ENCODE results near the gene PACS2. TPM values are rescaled to one million over a fixed set of nuclear protein-coding genes. Genes with fewer than 3 reads are reported as not detected.
A peak's percentile ranks its signal among the peaks of the same experiment; 100 is the strongest.

The PACS2 gene
- total RNA-seq, 1 experiment from 2014 or later, result 43.3 TPM

DNA sequence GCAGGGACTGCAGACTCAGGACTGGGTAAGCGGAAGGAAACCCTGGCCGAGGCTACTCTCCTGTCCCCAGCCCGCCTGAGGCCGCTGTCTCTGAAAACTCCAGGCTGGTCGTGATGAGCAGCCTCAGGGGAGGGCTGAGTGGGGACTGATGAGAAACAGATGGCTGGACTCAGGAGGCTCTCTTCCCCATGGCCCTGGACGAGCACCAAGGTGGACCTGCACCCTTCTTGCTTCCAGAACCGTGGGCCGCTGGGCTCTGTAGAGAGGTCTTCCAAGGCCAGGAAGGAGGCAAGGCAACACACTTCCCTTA lies 84.9 kb downstream of the PACS2 start:
- no peak for TF ChIP-seq EZH2 (IDR thresholded peaks at IDR 0.05; ENCODE audit: low read depth)
- TF ChIP-seq, protein P1, sequence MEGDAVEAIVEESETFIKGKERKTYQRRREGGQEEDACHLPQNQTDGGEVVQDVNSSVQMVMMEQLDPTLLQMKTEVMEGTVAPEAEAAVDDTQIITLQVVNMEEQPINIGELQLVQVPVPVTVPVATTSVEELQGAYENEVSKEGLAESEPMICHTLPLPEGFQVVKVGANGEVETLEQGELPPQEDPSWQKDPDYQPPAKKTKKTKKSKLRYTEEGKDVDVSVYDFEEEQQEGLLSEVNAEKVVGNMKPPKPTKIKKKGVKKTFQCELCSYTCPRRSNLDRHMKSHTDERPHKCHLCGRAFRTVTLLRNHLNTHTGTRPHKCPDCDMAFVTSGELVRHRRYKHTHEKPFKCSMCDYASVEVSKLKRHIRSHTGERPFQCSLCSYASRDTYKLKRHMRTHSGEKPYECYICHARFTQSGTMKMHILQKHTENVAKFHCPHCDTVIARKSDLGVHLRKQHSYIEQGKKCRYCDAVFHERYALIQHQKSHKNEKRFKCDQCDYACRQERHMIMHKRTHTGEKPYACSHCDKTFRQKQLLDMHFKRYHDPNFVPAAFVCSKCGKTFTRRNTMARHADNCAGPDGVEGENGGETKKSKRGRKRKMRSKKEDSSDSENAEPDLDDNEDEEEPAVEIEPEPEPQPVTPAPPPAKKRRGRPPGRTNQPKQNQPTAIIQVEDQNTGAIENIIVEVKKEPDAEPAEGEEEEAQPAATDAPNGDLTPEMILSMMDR (conservative IDR thresholded peaks at IDR 0.05), result no peak
- peaks cover 11% of the 10 kb centered on the region for H3K79me2 ChIP-seq (ENCODE audit: low read depth)
- no peak overlapping the region for H3K27ac ChIP-seq
- H4K20me1 ChIP-seq (ENCODE audit: insufficient read depth), result no peaks in the 10 kb centered on the region
- peaks cover 13% of the 10 kb centered on the region; the same call in 1 of the 2 replicates for H3F3A ChIP-seq (ENCODE audit: insufficient read depth, low read depth)
- peak overlapping the region; percentile 92 for H3K4me2 ChIP-seq
- H2AFZ ChIP-seq, result no peak overlapping the region
- intact Hi-C loops (cut with micrococcal nuclease; ENCODE audit: unreplicated experiment), result no loop called here
- no peaks in the 10 kb centered on the region for H3K27me3 ChIP-seq (ENCODE audit: insufficient read depth, low read depth)
- peak overlapping the region; percentile 79 for H3K4me3 ChIP-seq
- peaks cover 7% of the 10 kb centered on the region; the same call in 1 of the 2 replicates for H3K4me1 ChIP-seq (replicated peaks; ENCODE audit: insufficient read depth)
- H3K9me3 ChIP-seq (ENCODE audit: insufficient read depth, low read depth), result peaks cover 50% of the 10 kb centered on the region
- H3K36me3 ChIP-seq (ENCODE audit: low read depth), result peaks cover 22% of the 10 kb centered on the region
- CTCF ChIA-PET, result no interaction called here
- no peak for DNase-seq
- TSS peak; percentile 37 for BruUV-seq (replicated peaks)
- POLR2A ChIA-PET (ENCODE audit: unreplicated experiment), result interaction anchor here (0.5 kb wide), 1 partner anchor 191 kb away, joined by 27 read pairs; no protein-coding TSS in a partner anchor
- H3K9me2 ChIP-seq (ENCODE audit: insufficient read depth), result no peaks in the 10 kb centered on the region

DNA sequence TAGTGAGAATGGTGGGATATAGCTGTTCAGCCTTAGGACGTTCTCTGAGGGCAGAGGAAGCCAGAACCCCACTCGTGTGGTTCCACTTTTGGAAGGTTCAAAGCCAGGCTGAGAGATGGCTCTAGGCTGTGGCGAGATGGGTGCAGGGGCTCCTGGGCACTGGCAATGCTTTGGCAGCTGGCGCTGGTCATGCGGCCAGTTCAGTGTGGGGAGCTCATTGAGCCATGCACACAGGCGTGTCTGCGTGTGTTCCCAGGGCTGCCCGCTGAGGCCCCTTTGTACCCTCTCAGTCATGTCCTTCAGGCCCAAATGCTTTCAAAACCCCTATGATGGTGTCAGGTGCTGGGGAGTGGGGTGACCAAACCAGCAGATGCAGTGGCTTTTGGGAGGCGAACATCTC lies 85.5 kb downstream of the PACS2 start:
- ChIA-PET POLR2A (ENCODE audit: unreplicated experiment) (no interaction called here), CTCF (no interaction called here)
- no peaks in the 10 kb centered on the region for H3K27me3 ChIP-seq (ENCODE audit: insufficient read depth, low read depth)
- H2AFZ ChIP-seq, result no peak overlapping the region
- peaks cover 50% of the 10 kb centered on the region for H3K9me3 ChIP-seq (ENCODE audit: insufficient read depth, low read depth)
- H3K4me1 ChIP-seq (replicated peaks; ENCODE audit: insufficient read depth), result peaks cover 7% of the 10 kb centered on the region; the same call in 1 of the 2 replicates
- DNase-seq, result no peak
- no peak overlapping the region for H3K4me2 ChIP-seq
- H3K27ac ChIP-seq, result no peak overlapping the region
- no peaks in the 10 kb centered on the region for H4K20me1 ChIP-seq (ENCODE audit: insufficient read depth)
- no TSS peak for BruUV-seq (replicated peaks)
- intact Hi-C loops (cut with micrococcal nuclease; ENCODE audit: unreplicated experiment), result no loop called here
- H3K79me2 ChIP-seq (ENCODE audit: low read depth), result peaks cover 11% of the 10 kb centered on the region
- H3K36me3 ChIP-seq (ENCODE audit: low read depth), result peaks cover 22% of the 10 kb centered on the region
- H3F3A ChIP-seq (ENCODE audit: insufficient read depth, low read depth), result peaks cover 13% of the 10 kb centered on the region; the same call in 1 of the 2 replicates
- H3K4me3 ChIP-seq, result no peak overlapping the region
- no peaks in the 10 kb centered on the region for H3K9me2 ChIP-seq (ENCODE audit: insufficient read depth)
- TF ChIP-seq, protein P1 (conservative IDR thresholded peaks at IDR 0.05), result no peak
- no peak for TF ChIP-seq EZH2 (IDR thresholded peaks at IDR 0.05; ENCODE audit: low read depth)

DNA sequence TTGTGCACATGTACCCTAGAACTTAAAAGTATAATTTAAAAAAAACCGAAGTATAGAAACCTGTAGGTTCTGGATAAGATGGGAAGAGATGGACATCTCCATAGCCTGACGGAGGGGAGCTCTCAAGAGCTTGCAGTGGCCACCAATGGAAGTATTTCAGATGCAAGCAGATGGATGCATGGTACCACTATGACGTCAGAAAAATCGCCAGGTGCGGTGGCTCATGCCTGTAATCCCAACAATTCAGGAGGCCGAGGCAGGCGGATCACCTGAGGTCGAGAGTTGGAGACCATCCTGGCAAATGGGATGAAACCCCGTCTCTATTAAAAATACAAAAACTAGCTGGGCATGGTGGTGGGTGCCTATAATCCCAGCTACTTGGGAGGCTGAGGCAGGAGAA lies 87.2 kb downstream of the PACS2 start:
- Histone ChIP-seq H3K9me3 (ENCODE audit: insufficient read depth, low read depth) (peaks cover 50% of the 10 kb centered on the region), H3K4me1 (replicated peaks; ENCODE audit: insufficient read depth) (peaks cover 7% of the 10 kb centered on the region; the same call in 1 of the 2 replicates), H3F3A (ENCODE audit: insufficient read depth, low read depth) (peaks cover 13% of the 10 kb centered on the region; the same call in 1 of the 2 replicates), H3K27ac (no peak overlapping the region), H3K27me3 (ENCODE audit: insufficient read depth, low read depth) (no peaks in the 10 kb centered on the region), H3K4me3 (no peak overlapping the region), H3K4me2 (no peak overlapping the region), H3K9me2 (ENCODE audit: insufficient read depth) (no peaks in the 10 kb centered on the region), H4K20me1 (ENCODE audit: insufficient read depth) (no peaks in the 10 kb centered on the region), H2AFZ (no peak overlapping the region), H3K36me3 (ENCODE audit: low read depth) (peaks cover 22% of the 10 kb centered on the region), H3K79me2 (ENCODE audit: low read depth) (peaks cover 11% of the 10 kb centered on the region)
- intact Hi-C loops (cut with micrococcal nuclease; ENCODE audit: unreplicated experiment), result no loop called here
- DNase-seq, result no peak
- no TSS peak for BruUV-seq (replicated peaks)
- TF ChIP-seq, protein P1 (conservative IDR thresholded peaks at IDR 0.05), result no peak
- no peak for TF ChIP-seq EZH2 (IDR thresholded peaks at IDR 0.05; ENCODE audit: low read depth)
- POLR2A ChIA-PET (ENCODE audit: unreplicated experiment), result no interaction called here
- CTCF ChIA-PET, result no interaction called here

All from PC-9 (cell line).